Stomach (tissue), 4 donors: ENCODE data around the gene RIOK2.

Experiments used
- EP300 ChIP-seq: sonication (generic); formaldehyde crosslinking; IDR thresholded peaks from one replicate; pipeline ENCODE4 v1.6.1; 2017; ENCODE audit warnings: antibody characterized with exemption
- TF ChIP-seq, protein P1 (sequence below), 7 experiments: fragments of 450-650 bp in 4 of 7; fragments of 200-600 bp in 3 of 7; sonication (generic) in 3 of 7; IDR thresholded peaks; one replicate each; pipeline ENCODE4 v1.5.1; 2016 to 2019; ENCODE audit warnings: antibody characterized with exemption in 7 of 7, control low read depth in 2 of 7, mild to moderate bottlenecking in 1 of 7

DNA sequence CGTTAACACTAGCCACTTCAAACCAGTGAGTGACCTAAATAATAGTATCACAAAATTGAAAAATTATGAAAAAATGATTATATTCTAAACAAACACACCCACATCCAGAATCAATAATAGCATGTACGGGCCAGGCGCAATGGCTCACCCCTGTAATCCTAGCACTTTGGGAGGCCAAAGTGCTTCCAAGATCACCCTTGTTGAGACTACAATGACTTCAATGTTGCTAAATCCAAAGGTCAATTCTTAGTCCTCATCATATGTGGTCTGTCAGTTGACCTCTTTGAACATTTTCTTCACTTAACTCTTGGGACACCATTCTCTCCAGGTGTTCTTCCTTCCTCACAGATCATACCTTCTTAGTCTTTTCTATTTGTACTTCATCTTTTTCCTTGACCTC lies 11.3 kb downstream of the RIOK2 start:
- TF ChIP-seq, protein P1, sequence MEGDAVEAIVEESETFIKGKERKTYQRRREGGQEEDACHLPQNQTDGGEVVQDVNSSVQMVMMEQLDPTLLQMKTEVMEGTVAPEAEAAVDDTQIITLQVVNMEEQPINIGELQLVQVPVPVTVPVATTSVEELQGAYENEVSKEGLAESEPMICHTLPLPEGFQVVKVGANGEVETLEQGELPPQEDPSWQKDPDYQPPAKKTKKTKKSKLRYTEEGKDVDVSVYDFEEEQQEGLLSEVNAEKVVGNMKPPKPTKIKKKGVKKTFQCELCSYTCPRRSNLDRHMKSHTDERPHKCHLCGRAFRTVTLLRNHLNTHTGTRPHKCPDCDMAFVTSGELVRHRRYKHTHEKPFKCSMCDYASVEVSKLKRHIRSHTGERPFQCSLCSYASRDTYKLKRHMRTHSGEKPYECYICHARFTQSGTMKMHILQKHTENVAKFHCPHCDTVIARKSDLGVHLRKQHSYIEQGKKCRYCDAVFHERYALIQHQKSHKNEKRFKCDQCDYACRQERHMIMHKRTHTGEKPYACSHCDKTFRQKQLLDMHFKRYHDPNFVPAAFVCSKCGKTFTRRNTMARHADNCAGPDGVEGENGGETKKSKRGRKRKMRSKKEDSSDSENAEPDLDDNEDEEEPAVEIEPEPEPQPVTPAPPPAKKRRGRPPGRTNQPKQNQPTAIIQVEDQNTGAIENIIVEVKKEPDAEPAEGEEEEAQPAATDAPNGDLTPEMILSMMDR (IDR thresholded peaks at IDR 0.05) = no peak
- TF ChIP-seq EP300 = no peak
